Endometrial microvascular endothelial cells (primary cell): ENCODE results near the gene COG5. TPM values are rescaled to one million over a fixed set of nuclear protein-coding genes. Genes with fewer than 3 reads are reported as not detected.

Experiments
- in situ Hi-C: cut with HindIII; loops from 2 replicates; pipeline ENCODE4 v1.10.0; 2017; ENCODE audit warnings: low sequenced_read_pairs, low pct_unique_long_range_greater_than_20kb; ENCODE audit errors: inconsistent ontology term
- total RNA-seq: library from RNA; depleted of rRNA; stranded (reverse); fragments of >200 nt; gene quantifications from one replicate; pipeline ENCODE4 v1.2.3, GENCODE V29; 2015; ENCODE audit errors: inconsistent ontology term

Gene COG5
- total RNA-seq, 1 donor from 2014 or later: 36.4 TPM

DNA sequence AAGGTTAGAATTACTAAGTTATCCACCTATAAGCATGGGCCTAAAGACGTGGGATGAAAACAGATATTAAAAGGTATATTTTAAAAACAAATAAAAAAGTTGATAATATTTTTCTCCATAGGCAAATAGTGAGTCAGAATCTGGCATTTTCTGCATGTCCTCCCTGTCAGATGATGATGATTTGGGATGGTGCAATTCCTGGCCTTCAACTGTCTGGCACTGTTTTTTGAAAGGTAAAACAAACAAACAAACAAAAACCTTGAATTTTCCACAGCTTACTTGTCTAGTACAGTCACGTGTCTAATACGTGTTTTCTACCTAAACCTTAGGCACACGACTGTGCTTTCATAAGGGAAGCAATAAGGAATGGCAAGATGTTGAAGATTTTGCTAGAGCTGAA, 377.5 kb downstream of the COG5 start:
- in situ Hi-C loops: loop anchor here (25.0 kb wide), 1 partner anchor 401 kb away; the partner anchor contains the start of gene BCAP29

DNA sequence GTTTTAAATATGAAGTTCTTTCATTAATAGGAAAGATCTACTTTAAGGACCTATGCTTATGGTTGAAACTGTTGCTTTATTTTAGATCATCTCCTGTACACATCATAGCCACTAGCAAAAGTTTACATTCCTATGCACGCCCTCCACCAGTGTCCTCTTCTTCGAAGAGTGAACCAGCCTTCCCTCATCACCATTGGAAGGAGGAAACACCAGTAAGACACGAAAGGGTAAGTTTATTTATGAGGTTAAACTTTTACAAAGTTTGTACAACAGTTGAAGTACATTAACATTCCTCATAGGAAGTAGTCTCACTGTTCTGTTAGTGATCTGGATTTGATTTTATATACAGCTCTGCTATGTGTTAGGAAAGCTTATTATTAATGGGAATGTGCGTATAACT, 378.0 kb downstream of the COG5 start:
- in situ Hi-C loops: loop anchor here (25.0 kb wide), 1 partner anchor 402 kb away; the partner anchor contains the start of gene BCAP29

DNA sequence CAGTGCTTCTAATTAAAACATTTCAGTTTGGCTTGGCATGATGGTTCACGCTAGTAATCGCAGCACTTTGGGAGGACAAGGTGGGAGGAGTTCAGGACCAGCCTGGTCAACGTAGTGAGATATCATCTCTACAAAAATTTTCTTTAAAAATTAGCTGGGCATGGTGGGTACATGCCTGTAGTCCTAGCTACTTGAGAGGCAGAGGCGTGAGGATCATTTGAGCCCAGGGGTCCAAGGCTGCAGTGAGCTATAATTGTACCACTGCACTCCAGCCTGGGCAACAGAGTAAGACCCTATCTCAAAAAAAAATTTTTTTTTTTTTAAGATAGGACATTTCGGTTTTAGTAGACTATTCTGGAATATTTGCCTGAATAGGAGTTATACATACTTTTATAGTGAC, 382.5 kb downstream of the COG5 start:
- in situ Hi-C loops: loop anchor here (25.0 kb wide), 1 partner anchor 406 kb away; the partner anchor contains the start of gene BCAP29

DNA sequence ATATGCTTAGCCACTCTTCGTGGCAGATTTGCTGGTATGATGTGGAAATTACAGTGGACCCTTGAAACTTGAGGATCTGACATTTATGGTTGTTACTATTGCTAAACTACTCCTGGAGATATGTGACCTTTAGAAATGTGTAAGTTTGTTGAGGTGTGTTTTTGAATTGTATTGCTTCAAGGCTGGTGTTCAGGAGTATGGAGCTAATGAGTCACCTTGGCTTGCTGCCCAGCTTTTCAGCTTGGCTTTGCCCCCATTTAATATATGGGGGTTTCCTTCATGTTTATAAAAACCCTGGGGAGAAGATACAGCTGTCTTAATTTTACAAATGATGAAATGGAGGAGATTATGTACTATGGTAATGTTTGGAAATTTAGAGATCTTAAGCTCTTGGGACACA, 383.3 kb downstream of the COG5 start:
- in situ Hi-C loops: loop anchor here (25.0 kb wide), 1 partner anchor 407 kb away; the partner anchor contains the start of gene BCAP29

DNA sequence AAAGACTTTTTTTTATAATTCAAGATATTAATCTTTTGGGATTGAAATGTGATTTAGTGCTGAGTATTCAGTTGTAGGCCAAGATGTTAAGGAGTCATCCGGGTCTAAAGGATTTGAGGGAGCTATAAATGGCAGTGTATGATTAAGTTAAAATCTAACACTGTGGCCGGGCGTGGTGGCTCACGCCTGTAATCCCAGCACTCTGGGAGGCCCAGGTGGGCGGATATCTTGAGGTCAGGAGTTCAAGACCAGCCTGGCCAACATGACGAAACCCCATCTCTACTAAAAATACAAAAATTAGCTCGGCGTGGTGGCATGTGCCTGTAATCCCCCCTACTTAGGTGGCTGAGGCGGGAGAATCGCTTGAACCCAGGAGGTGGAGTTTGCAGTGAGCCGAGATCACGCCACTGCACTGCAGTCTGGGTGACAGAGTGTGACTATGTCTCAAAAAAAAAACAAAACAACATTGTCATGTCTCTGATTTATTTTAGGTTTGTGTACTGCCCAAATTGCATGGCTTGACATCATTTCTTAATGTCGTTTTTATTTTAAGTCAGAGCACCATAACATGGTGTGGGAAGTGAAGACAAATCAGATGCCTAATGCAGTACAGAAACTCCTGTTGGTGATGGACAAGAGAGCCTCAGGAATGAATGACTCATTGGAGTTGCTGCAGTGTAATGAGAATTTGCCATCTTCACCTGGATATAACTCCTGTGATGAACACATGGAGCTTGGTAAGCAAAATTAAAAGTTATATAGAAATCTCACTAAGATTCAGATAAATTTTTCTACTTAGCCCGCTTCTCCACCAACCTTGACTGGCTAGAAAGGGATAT, 384.2 kb downstream of the COG5 start:
- in situ Hi-C loops: loop anchor here (25.0 kb wide), 1 partner anchor 408 kb away; the partner anchor contains the start of gene BCAP29

DNA sequence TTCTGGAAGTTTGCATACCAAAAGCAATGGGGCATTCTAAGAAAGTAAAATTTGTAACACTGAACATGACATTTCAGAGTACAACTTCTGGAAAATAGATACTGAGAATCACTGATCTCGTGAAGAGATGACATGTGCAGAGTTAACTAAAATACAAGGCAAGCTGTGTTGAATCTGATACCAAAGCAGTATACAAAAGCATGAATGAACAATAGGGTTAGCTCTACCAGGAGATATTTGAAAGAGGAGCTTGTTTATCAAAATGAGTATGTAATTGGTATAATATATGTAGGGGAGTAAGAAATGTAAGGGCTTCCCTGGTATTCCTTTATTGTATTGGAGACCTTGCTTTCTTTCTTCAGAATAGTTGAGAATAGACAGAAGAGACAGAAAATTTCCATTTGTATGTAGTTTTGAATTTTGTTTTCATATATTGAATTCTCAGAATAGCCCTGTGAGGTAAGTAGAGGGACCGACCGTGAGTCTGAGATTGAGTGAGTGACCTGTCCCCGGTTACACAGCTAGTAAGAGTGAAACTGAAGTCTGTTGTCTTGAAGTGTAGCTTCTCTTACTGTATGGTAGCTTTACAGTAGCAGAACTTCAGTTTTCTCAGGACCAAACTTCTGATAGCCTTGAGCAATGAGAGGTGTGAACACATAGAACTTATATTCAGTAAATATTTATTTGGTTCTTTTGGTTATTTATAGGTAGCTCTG, 389.9 kb downstream of the COG5 start:
- in situ Hi-C loops: loop anchor here (25.0 kb wide), 1 partner anchor 387 kb away; no protein-coding TSS in a partner anchor

DNA sequence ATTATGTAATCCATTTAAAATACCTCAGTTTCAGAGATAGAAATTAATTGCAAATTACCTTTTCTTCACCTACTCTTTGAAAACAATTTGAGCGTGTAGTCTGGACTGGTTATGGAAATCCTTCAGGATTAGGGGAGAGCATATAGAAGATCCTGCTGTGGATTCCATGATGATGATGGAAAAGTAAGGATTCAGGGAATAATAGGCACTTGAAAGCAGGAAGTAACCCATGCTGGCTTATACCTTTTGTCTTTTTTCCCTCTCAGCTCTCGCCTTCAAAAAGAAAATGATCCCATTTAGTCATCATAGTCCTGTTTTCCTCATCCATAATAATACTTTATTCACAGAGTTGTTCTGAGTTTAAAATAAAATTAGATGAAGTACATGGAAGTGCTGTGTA, 390.5 kb downstream of the COG5 start:
- in situ Hi-C loops: loop anchor here (25.0 kb wide), 1 partner anchor 386 kb away; no protein-coding TSS in a partner anchor

DNA sequence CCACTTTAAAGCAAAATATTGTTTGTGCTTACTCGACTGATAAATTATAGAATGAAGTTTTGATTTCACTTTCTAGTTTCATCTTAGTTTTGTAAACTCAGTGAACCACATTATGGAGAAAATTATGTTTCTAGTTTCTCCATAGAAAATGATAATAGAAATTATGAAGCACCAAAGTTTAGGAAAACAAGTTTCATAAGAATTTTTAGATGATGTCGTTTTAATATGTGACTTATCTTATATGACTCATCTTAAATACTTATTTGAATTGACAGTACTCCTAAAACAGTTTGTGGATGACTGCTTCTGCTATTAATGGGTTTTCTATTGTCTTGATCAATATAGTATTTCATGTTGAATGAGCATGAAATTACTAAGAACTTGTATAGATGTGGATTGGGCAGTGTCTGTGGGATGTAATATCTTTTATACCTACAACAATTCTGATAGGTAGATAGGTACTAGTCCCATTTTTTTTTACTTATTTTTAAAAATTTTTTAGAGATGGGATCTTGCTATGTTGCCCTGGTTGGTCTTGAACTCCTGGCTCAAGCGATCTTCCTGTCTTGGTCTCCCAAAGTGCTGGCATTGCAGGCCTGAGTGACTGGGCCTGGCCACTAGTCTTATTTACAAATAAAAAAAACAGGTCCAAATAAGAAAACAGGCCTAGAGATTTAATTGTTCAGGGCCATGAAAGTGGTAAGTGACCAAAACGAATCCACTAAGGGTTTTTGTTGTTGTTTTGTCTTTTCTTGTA, 391.3 kb downstream of the COG5 start:
- in situ Hi-C loops: loop anchor here (25.0 kb wide), 1 partner anchor 385 kb away; no protein-coding TSS in a partner anchor

DNA sequence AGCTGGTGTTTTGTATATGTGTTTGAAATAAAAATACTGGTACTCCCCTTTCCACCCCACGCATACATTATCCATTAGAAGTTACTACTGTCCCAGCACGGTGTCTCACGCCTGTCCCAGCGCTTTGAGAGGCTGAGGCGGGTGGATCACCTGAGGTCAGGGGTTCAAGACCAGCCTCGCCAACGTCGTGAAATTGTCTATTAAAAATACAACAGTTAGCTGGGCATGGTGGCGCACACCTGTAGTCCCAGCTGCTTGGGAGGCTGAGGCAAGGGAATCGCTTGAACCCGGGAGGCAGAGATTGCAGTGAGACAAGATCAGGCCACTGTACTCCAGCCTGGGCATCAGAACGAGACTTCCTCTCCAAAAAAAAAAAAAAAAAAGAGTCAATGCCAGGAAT, 392.2 kb downstream of the COG5 start:
- in situ Hi-C loops: loop anchor here (25.0 kb wide), 1 partner anchor 384 kb away; no protein-coding TSS in a partner anchor

DNA sequence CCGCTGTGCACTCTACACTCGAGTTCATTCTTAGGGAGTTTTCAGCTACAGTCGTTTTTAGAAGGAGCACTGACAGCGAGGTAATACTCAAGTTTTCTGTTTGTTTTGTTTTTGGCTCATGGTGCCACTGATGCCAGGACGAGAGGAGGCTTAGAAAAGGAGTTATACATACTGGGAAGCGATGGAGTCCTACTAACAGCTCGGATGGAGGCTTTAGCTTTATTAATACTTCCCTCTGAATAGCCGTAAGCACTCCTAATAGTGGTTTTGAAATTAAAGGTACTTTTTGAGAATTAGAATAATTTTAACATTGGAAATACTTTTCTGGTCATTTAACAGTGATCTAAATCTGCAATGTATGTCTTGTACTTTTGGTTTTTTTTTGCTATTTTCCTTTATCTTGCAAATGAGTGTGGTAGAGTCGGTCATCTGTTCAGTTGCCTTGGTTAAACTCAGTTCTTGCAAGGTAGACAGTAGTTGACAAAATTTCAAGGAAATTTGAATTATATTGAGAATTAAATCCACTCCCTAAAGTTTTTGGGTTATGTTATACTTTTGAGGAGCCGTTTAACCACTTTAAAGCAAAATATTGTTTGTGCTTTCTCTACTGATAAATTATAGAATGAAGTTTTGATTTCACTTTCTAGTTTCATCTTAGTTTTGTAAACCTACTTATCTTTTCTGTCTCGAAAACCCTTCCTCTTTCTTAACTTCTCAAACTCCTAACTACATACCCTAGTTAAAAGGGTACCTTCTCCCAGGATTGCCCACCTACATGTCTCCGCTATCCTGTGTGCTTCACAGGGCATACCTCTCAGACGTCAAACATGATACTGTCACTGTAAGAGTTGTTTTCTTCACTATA, 393.4 kb downstream of the COG5 start:
- in situ Hi-C loops: loop anchor here (25.0 kb wide), 1 partner anchor 383 kb away; no protein-coding TSS in a partner anchor

DNA sequence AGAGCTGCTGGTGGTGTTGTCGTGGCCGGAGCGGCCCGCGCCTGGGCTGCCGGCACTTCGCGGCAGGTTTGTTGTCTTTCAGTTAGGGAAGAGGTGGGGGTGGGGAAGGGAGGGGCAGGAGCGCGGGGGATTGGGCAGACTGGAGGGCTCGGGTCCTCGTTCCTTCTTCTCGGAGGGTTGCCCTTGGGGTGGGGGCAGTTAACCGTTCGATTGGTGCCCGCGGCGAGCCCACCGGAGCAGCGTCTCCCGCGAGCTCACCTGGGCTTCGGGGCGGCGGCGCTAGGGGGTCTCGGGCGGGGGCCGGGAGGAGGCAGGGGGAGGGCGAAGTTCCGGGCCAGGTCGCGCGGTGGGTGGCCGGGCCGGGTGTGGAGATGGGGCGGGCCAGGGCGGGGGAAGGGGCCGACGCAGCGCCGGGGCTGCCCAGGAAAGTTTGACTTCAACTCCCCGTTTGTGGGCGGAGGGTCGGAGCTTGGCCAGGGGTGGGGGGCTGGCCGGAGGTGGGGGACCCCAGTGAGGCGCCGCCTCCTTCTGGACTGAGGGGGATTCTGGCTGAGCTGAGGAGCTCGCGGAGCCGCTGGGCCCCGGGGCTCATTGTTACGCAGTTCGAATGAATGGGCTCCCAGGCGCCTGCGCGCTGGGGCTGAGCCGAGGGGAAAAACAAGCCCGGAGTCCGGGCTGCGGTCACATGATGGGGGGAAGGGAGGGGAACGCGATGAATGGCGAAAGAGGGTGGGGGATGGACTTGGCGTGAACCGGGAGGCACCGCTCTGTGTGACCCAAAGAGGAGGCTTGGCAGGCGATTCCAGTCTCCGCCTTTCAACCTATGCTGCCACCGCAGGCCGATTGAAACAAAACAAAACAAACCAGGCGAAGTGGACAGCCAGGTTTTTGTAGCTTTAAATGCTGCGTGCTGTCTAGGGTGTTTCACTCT, 394.3 kb downstream of the COG5 start:
- in situ Hi-C loops: loop anchor here (25.0 kb wide), 1 partner anchor 382 kb away; no protein-coding TSS in a partner anchor

DNA sequence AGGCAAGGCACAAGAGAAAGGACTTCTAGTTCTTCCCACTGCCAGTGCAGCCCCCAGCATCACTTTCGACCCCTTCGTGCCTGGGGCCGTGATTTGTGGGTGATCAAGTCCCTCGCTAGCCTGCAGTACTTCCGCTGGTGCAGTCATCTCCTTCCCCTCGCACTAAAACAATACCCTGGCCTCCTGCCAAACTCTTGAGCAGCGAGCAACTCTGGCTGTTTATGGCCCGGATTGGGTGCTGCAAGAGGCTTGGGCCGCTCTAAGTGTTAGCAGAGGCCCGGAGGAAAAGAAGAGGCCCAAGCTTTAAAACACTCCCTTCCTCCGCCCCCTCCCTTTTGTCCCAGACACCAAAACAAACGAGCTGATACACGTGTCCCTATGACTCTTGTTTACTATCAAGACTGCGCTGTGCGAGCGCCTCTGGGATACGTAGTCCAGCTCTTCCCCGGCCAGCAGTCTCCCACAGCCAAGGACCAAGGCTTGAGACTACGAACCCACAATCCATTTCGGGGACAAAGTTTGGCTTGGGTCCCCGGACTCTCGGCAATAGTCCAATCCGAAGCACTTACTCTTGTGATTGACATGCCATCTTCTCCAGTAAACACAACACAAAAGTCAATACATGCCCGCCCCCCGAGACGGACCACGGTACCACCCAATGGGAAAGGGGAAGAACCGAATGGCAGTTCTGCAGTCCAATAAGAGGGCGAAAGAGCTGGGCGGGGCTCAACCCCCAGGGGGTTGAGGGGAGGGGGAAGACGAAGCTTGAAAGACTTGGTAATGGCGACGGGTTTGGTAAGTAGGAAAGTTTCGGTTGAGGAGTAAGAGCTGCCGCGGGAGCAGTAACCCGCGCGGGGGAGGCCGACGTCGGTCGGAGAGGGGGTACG, 395.2 kb downstream of the COG5 start, which contains the start of gene HBP1:
Gene HBP1 (plus strand): TSS at position 771 of the 887 bp plus-strand sequence. CDS start 10,891 bp downstream, outside the sequence.
- in situ Hi-C loops: loop anchor here (25.0 kb wide), 1 partner anchor 381 kb away; no protein-coding TSS in a partner anchor

DNA sequence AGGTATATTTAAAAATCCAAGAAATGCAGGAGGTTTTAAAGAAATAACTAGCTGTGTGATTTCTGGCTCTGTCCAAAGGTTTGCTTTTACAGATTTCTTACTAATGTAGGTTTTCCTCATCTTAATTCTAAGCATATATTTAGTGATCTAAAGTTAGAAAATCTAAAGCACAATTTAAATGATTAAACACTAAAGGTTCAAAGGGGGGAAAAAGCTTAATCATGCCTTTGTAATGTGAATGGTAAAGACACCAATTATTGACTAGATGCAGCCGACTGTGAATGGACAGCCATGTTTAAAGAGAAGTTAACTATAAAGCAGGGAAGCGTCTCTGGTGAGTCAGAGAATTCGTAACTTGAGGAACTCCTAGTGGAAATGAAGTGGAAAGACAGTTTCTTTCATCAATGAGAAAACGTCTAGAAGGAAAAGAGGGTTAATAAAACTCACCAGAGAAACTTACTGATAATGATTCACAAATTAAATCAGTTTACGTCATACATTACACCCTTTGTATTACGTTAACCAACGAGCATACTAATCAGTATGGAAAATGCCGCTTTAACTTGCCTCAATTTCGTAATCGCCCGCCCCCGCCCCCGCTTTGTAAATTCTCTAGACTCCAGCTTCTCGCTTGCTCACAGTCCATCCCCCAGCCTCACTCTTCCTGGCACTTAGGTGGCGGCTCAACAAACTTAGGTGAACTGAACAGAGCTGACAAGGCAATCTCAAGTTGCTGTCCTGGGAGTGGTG, 396.1 kb downstream of the COG5 start:
- in situ Hi-C loops: loop anchor here (25.0 kb wide), 1 partner anchor 380 kb away; no protein-coding TSS in a partner anchor

DNA sequence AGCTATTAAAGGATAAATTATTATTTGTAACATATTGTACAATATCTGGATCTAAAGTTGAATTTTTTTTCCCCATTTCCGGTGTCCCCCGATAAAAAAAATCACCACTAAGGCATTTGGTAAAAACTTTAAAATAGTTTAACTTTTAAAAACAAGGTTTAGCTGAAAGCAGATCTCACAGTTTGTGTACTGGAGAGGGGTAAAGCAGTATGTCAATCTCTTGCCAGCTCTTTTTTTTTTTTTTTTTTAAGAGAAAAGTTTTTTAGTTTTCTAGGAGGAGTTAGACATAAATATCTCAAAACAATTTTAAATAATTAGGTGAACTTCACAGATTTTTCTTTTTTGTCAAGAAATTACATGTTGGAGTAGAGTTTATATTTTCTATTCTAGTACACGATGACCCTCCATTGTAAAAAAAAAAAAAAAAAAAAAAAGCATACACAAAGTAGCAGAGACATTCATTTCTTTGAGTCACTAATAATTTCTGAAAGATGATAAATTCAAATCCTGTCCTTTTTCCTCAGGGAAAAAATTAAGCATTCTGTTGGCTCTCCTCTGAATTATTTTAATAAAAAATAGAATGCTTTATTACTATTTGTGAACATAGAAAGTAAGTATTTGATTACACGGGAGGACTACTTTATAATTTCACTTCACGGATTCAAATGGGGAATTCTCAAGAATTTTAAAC, 396.8 kb downstream of the COG5 start:
- in situ Hi-C loops: loop anchor here (25.0 kb wide), 1 partner anchor 380 kb away; no protein-coding TSS in a partner anchor
